Limb (tissue), 2 donors: ENCODE measurements around the gene GOSR2.

ENCODE experiments used
- DNase-seq, 2 donors: peaks; one replicate each; pipeline ENCODE4 v3.0.0-alpha.2; 2016; ENCODE audit errors: extremely low spot score in 2 of 2

The GOSR2 gene

GRCh38 chr17:46960152-46960551 lies 37.2 kb downstream of the GOSR2 start:
- no peak for DNase-seq

GRCh38 chr17:46962374-46962790 lies 39.4 kb downstream of the GOSR2 start:
- DNase-seq: no peak

- no peak for DNase-seq
These were observed 40.6 kb downstream of the GOSR2 start for GRCh38 chr17:46963571-46963970.

DNA sequence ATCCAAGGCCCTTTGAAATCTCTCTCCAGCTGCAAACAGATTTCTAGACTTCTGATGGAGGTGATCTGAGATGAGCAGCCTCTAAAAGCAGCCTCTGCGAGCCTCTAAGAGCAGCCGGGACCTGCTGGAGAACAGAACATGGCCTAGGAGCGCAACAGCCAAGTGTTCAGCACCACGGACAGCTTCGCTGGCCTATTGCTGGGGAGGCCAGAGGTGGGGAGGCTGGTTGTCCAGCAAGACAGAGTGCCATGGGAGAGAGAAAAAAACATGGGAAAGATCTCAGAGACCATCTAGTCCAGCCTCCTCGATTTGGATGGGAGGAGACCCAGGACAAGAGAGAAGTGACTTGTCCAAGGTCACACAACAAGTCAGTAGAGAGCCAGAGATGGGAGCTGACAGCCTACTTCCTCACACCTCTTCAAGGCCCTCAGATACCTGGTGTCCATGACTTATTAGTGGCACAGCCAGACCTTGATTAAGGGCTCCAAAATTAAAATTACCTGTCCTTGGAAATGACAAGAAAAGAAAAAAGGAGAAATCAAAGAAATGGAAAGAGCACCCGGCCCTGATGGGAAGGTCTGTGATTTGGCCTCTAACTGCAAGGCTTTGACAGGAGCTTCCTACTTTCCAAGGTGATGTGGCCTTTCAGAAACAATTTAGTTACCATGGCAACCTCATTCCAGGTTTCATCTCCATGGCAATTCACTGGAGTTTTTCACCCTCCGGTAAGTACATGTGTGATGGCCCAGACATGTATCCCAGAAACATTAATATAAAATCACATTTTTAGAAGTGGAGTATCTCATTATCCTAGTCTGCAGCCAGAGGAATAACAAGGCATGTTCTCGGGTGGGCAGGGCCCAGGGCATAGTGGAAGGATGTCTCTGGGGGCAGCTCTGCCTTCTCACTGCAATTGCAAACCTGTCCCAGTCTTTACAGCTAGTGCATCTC lies 41.6 kb downstream of the GOSR2 start:
- DNase-seq: no peak

DNA sequence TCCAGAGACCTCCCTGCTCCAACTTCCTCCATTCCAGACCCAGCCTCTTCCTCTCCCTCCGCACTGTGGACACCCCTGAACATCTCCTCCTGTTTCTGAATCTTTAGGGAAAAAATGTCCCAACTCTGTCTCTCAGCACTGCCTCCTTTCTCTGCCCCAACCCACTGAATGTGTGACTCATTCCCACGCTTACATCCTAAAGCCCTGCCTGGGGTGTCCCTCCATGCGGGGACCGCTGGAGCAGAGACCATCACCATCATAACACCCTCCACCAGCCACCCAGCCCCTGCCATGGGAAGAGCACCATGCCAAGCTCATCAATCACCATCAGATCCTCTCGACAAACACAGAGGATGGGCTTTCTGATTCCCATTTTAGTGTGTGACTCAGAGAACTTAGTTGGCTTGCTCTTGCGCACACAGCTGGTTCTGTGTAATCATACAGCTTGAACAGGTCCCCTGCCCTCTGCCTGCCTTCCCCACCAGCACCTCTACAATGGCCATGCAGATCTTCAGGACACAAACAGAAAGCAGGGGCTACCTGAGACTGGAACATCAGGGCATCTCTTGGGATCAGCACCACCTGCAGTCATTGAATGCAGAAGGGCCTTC lies 45.4 kb downstream of the GOSR2 start:
- DNase-seq: no peak

DNA sequence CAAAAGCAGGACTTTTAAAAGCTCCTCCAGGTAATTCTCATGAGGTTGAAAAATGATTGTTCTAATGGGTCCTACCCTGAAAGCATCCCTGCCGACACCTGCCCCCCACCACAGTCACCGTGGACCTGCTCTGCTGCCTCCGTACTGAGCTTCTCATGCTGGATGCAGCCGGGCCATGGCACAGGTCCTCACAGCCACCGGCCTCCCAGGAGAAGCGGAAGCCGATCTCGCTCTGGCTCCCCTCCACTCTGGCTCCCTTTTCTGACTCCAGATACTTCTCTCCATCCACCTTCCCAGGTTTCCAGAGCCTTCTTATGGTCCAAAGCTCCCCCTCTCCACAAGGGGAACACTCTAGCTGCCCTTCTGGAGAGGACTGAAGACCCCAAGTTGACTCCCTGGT lies 45.9 kb downstream of the GOSR2 start:
- no peak for DNase-seq

DNA sequence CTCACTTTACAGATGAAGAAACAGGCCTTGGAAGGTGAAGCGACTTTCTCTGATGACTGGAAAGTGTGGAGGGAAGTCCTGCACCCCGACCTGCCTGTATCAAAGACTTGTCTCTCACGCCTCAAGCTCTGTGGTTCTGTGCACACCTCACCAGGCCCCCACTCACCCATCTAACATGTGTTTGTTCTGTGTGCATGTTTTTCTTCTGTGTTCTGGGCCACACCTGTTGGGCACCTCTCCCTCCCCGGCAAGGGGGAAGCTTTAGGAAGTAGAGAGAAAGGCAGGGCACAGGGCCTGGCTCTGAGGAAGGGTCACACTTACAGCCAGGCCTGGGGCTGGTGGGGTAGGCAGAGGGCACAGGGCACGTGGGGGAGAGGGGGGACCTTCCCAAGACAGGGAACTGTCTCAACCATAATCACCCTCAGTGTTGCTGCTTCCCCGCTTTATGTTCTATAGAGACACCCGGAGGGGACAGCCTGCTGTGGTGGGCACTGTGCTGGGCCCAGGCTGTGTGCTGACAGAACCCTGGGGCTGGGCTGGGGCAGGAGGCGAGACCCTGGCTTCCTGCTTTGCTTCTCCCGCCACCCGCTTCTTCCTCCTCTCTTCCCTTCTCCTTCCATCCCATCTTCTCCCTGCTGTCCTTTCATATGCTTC lies 48.8 kb downstream of the GOSR2 start:
- no peak for DNase-seq

- no peak for DNase-seq
These were observed 49.4 kb downstream of the GOSR2 start for GRCh38 chr17:46972346-46972745.

GRCh38 chr17:46974086-46974485 lies 51.1 kb downstream of the GOSR2 start:
- no peak for DNase-seq

DNA sequence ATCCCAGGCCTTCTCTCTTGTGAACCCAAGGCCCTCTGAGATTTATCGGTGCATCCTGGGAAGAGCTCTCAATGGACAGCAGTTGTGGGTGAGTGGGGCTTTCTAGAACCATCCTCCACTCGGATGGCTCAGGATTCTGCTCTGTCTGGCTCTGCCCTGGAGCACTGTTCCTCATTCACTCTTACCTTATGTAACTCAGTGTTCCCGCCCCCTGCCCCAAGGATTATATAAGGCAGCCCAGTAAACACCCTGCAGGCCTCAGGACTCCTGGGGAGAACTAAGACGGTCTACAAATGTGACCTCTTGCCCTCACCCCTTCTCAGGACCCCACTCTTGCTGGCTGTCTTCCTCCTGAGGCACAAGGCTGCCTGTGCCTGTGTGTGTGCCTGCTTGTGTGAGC lies 52.3 kb downstream of the GOSR2 start:
- no peak for DNase-seq

DNA sequence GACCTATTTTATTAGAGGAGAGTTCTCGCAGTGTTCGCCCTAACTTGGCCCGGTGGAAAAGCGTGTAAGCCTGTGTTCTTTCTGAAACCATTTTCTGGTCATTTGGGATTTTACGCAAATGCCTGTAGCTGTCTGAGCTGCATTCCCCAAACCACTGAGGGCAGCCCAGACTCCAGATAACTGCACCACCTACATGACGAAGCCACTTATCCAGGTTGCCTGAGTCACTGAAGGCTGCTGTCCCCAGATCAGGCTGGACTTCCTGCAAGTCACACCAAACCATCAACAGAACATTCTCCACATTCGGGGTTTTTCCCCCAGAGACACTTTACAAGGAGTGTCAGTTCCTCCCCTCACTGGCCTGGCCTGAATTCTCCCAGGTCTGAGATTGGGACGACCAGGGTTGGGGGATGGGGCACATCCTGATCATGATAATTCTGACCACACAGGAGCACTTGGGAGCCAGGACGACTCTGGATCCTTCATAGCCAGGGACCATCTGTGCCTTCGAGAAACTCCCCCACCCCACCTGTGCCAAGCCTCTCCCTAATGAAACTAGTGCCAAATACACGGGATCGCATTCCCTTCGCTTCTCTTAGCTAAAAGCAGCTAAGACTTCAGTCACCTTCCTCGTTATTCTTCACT lies 53.8 kb downstream of the GOSR2 start:
- DNase-seq: no peak

DNA sequence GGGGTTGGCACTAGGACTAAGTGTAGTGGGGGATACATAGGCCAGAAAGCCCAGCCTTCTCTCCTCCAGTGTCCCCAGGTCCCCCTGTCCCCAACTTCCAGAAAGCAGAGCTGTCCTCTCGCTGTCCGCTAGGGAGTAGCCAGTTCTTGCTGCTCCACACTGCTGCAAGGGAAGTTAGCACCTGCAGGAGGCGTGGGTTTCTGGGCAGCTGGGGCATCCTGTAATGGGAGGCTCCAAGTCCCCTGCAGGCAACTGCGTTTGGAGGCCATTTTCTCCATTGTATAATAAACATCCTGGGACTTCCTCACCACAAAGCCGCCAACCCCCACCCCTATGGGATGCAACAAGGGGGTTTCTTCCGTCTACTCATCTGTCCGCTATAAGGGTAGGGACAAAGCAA lies 54.4 kb downstream of the GOSR2 start:
- peak in 1 of 2 donors; percentile 55 for DNase-seq

- DNase-seq: peak in 1 of 2 donors; percentile 35
These were observed 55.0 kb downstream of the GOSR2 start for GRCh38 chr17:46977750-46978488.

DNA sequence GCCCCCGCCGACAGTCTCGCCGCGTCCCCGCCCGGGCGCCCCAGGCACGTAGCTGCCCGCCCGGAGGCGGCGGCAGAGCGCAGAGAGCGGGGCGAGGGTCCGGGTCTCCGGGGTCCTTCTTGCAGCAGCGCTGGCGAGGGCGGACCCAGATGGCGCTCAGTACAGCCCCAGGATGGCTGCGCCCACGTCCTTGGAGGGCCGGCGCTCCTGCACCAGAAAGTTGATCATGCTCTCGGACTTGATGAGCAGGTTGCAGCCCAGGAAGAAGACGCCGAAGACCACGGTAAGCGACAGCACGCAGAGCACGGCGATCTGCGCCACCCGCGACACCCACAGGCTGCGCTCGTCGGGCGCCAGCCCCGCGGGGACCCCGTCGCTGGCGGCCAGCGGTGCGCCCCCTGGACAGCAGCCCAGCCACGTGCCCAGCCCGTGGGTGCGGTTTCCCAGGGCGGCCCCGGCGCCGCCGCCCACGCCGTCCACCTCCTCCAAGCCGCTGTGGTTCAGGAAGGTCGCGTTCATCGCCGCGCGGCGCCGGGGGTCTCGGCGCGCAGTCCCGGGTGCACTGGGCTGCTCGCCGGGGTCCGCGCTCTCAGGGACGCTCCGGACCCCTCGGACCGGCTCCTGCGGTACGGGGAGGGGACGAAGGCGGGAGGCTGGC lies 55.7 kb downstream of the GOSR2 start:
- DNase-seq: peak in 1 of 2 donors; percentile 56

GRCh38 chr17:46979147-46979863 lies 56.3 kb downstream of the GOSR2 start, which contains the start of gene RPRML:
Gene RPRML (minus strand): TSS chr17:46979253. CDS start chr17:46979007, 246 bp downstream.
- no peak for DNase-seq

DNA sequence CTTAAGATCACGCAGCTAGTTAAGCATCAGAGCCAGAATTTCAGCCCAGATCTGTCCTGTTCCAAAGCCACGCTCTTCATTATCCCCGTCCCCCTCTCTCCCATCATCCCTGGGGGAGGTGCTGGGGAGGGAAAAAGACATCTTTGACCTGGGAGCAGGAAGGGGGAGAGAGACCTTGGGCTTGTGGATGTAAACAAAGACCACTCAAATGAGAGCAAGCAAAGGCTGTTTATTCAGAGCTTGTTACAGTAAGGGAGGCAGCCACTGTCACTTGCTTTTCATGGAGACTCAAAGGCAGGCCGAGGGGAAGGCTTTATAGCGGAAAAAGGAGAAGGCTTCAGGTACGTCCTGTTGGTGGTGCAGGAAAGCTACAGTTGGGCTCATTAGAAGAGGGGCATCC lies 59.6 kb downstream of the GOSR2 start:
- no peak for DNase-seq

DNA sequence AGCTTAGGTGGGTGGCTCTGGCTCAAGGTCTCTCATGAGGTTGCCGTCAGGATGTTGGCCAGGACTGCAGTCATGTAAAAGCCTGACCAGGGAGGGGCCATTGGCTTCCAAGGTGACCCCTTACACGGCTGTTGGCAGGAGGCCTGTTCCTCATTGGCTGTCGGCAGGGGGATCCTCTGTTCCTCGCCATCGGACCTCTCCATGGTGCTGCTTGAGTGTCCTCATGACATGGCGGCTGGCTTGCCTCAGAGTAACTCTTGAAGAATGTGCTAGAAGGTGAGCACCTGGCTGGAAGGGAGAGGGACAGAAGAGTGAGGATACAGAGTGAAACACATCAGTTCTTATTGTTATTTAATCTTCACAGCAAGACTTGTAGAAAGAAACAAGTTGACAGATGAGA lies 60.8 kb downstream of the GOSR2 start:
- no peak for DNase-seq

DNA sequence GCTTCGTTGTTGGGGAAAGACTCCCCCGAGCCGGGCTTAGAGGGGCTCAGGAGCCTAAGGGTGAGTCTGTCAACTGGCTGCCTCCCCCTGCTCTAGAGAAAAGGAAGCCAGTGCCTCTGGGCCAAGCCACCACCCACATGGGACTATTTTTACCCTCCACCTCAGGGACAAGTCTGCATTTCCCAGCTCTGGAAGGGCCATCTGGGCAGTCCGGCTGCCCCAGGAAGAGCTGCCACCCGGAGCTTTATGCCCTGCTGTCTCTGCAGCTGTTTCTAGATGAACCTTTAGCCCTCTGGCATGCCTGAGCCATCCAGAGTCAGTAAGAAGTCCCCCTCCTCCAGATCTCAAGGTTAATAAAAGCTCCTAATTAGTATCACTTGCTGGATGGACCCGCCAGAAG lies 61.4 kb downstream of the GOSR2 start:
- DNase-seq: no peak

DNA sequence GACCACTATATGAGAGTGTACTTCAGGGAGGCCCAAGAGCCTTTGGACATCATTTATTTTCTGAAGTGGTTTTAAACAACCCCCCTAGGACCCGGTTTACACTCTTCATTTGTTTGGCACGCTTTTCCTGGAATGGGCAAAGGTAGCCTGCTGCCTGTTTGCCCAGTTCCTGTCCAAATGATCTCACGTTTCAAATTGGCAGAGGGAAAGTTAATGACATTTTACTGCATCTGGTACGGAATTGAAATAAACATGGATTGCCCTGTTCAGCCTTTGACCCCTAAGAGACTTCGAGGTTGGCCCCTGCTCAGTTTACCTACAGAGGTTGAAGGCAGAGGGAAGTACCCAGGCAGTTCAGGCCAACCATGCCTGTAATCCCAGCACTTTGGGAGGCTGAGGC lies 61.9 kb downstream of the GOSR2 start:
- DNase-seq: no peak

- no peak for DNase-seq
These were observed 63.4 kb downstream of the GOSR2 start for GRCh38 chr17:46986366-46986765.
